HepG2 (cell line): ENCODE measurements around the gene VPS9D1. TPM values are rescaled to one million over a fixed set of nuclear protein-coding genes. Genes with fewer than 3 reads are reported as not detected.
A peak's percentile ranks its signal among the peaks of the same experiment; 100 is the strongest.

Source experiments
- HIVEP1 ChIP-seq: sonication (generic); formaldehyde crosslinking; IDR thresholded peaks from 2 replicates; pipeline ENCODE4 v1.4.0; 2020; ENCODE audit warnings: mild to moderate bottlenecking, missing genetic modification reagents
- IKZF4 ChIP-seq: sonication (generic); formaldehyde crosslinking; IDR thresholded peaks from 2 replicates; pipeline ENCODE4 v1.5.1; 2020; ENCODE audit warnings: borderline replicate concordance, mild to moderate bottlenecking, low read depth, missing genetic modification reagents; ENCODE audit errors: not compliant biosample characterization
- KAT2B ChIP-seq: fragments of 150-350 bp; IDR thresholded peaks from 2 replicates; pipeline ENCODE4 v1.6.1; 2014; ENCODE audit warnings: low read depth, low read length, borderline replicate concordance
- KDM5A ChIP-seq: fragments of 200-600 bp; sonication (generic); IDR thresholded peaks from 2 replicates; pipeline ENCODE4 v1.7.0; 2018; ENCODE audit warnings: antibody characterized with exemption, mild to moderate bottlenecking, low read length, borderline replicate concordance
- MXD4 ChIP-seq: IDR thresholded peaks from 2 replicates; pipeline ENCODE4 v1.6.1; 2016; ENCODE audit warnings: mild to moderate bottlenecking, missing biosample characterization, missing genetic modification reagents
- MXI1 ChIP-seq: IDR thresholded peaks from 3 replicates; pipeline ENCODE4 v1.6.1; 2012; ENCODE audit warnings: low read depth, low read length, inconsistent platforms, borderline replicate concordance
- NR2C2 ChIP-seq: sonication (generic); formaldehyde crosslinking; IDR thresholded peaks from 2 replicates; pipeline ENCODE4 v1.4.0; 2020; ENCODE audit warnings: missing genetic modification reagents, mild to moderate bottlenecking, moderate library complexity, borderline replicate concordance
- TFAP4 ChIP-seq: sonication (generic); IDR thresholded peaks from 2 replicates; pipeline ENCODE4 v1.6.1; 2016; ENCODE audit warnings: low read depth, borderline replicate concordance
- TSC22D2 ChIP-seq: sonication (generic); formaldehyde crosslinking; IDR thresholded peaks from 2 replicates; pipeline ENCODE4 v1.5.1; 2020; ENCODE audit warnings: missing genetic modification reagents, mild to moderate bottlenecking, borderline replicate concordance
- XRCC5 ChIP-seq: fragments of 200-400 bp; formaldehyde crosslinking; optimal IDR thresholded peaks from 2 replicates; pipeline ENCODE3; 2017; ENCODE audit warnings: mild to moderate bottlenecking, low read length
- ZNF207 ChIP-seq: fragments of 450-650 bp; IDR thresholded peaks from 2 replicates; pipeline ENCODE4 v1.6.1; 2016; ENCODE audit warnings: antibody characterized with exemption, borderline replicate concordance
- ZNF274 ChIP-seq: sonication (generic); formaldehyde crosslinking; IDR thresholded peaks from 2 replicates; pipeline ENCODE4 v1.5.1; 2020; ENCODE audit warnings: mild to moderate bottlenecking, missing genetic modification reagents
- ZNF337 ChIP-seq: sonication (generic); formaldehyde crosslinking; IDR thresholded peaks from 2 replicates; pipeline ENCODE4 v1.5.1; 2020; ENCODE audit warnings: missing genetic modification reagents, low read depth, mild to moderate bottlenecking, borderline replicate concordance
- ZNF556 ChIP-seq: sonication (generic); formaldehyde crosslinking; IDR thresholded peaks from 2 replicates; pipeline ENCODE4 v1.4.0; 2020; ENCODE audit warnings: mild to moderate bottlenecking, missing genetic modification reagents, borderline replicate concordance
- ZNF839 ChIP-seq: sonication (generic); formaldehyde crosslinking; IDR thresholded peaks from 2 replicates; pipeline ENCODE4 v1.4.0; 2020; ENCODE audit warnings: missing genetic modification reagents, mild to moderate bottlenecking, borderline replicate concordance
- ZNF850 ChIP-seq: sonication (generic); formaldehyde crosslinking; conservative IDR thresholded peaks from 2 replicates; pipeline ENCODE4 v1.9.0; 2021; ENCODE audit warnings: mild to moderate bottlenecking, missing genetic modification reagents
- polyA plus RNA-seq, 8 experiments: library from polyadenylated mRNA; depleted of rRNA in 3 of 8; stranded (reverse) in 7 of 8; unstranded in 1 of 8; fragments of >200 nt; fragmentation: Illumina TruSeq in 4 of 8; extraction: Trizol in 4 of 8; gene quantifications; 2 replicates each; pipeline versions ENCODE4 v1.2.1 to v1.2.3, GENCODE V29; 2011 to 2016; ENCODE audit warnings: low read depth in 4 of 8, missing spikeins in 1 of 8, mixed read lengths in 1 of 8; ENCODE audit not compliant: insufficient read depth in 1 of 8
- total RNA-seq, 5 experiments: library from RNA; depleted of rRNA; stranded (reverse); fragments of >200 nt; fragmentation: Illumina TruSeq; extraction: Trizol; gene quantifications; 2 replicates each; pipeline ENCODE4 v1.2.3, GENCODE V29; 2016; ENCODE audit warnings: low read depth in 1 of 5
- TF ChIP-seq, protein P1 (sequence below): IDR thresholded peaks from 2 replicates; pipeline ENCODE4 v1.6.1; 2018; ENCODE audit warnings: missing genetic modification reagents, mild to moderate bottlenecking, missing compliant biosample characterization
- TF ChIP-seq, protein P2 (sequence below): sonication (generic); formaldehyde crosslinking; IDR thresholded peaks from 2 replicates; pipeline ENCODE4 v1.4.0; 2020; ENCODE audit warnings: missing genetic modification reagents
- TF ChIP-seq, protein P3 (sequence below): IDR thresholded peaks from 2 replicates; pipeline ENCODE4 v1.6.1; 2012; ENCODE audit warnings: low read length, improper control_type of control experiment

Gene VPS9D1
- total and polyA plus RNA-seq, 2 of the 13 experiments (the other 11 are each of a cell fraction or from before 2014, with no cell fraction given): 10.1 to 13.2 TPM

DNA sequence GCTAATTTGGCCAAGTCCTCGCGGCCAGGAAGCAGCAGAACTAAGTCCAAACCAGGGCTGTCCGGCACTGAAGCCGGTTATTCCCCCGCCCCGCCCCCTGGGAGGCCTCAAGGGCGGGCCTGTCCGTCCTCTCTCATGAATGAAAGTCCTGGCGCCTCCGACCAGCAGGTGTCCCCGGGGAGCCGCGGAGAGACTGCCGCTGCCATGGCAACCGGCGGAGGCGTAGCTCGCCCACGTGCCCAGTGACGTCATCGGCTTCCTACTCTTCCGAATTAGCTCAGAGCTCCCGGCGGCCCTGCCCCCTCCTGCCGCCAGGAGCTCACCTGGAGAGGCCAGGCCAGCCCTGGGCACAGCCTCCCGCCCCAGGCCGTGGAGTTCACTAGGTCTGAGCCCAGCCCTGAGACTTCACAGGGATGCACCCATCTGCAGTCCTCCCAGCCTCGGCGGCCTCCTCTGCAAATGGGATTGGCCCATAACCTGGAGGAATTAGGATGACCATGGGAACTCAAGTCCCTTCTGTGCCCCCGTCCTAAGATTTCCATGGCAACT, 20.5 kb downstream of the VPS9D1 start (continued):
- TF ChIP-seq MXI1 (peak; percentile 99), ZNF274 (no peak), ZNF850 (CRISPR knock-in tag) (no peak), TFAP4 (peak; percentile 68; the same call in 1 of the 2 replicates), ZNF337 (no peak; the same call in 1 of the 2 replicates), MXD4 (CRISPR knock-in tag) (peak; percentile 96), ZNF556 (CRISPR knock-in tag) (peak; percentile 75; the same call in 1 of the 2 replicates), KAT2B (no peak), IKZF4 (CRISPR knock-in tag) (no peak), XRCC5 (peak; percentile 97), NR2C2 (CRISPR knock-in tag) (peak; percentile 14; the same call in 1 of the 2 replicates), ZNF839 (CRISPR knock-in tag) (peak; percentile 40), ZNF207 (no peak), KDM5A (no peak), TSC22D2 (CRISPR knock-in tag) (peak; percentile 92; the same call in 1 of the 2 replicates), HIVEP1 (CRISPR knock-in tag) (peak; percentile 74)
- TF ChIP-seq, protein P1, sequence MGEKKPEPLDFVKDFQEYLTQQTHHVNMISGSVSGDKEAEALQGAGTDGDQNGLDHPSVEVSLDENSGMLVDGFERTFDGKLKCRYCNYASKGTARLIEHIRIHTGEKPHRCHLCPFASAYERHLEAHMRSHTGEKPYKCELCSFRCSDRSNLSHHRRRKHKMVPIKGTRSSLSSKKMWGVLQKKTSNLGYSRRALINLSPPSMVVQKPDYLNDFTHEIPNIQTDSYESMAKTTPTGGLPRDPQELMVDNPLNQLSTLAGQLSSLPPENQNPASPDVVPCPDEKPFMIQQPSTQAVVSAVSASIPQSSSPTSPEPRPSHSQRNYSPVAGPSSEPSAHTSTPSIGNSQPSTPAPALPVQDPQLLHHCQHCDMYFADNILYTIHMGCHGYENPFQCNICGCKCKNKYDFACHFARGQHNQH (CRISPR knock-in tag): peak; percentile 66; the same call in 1 of the 2 replicates
- TF ChIP-seq, protein P2, sequence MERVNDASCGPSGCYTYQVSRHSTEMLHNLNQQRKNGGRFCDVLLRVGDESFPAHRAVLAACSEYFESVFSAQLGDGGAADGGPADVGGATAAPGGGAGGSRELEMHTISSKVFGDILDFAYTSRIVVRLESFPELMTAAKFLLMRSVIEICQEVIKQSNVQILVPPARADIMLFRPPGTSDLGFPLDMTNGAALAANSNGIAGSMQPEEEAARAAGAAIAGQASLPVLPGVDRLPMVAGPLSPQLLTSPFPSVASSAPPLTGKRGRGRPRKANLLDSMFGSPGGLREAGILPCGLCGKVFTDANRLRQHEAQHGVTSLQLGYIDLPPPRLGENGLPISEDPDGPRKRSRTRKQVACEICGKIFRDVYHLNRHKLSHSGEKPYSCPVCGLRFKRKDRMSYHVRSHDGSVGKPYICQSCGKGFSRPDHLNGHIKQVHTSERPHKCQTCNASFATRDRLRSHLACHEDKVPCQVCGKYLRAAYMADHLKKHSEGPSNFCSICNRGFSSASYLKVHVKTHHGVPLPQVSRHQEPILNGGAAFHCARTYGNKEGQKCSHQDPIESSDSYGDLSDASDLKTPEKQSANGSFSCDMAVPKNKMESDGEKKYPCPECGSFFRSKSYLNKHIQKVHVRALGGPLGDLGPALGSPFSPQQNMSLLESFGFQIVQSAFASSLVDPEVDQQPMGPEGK (CRISPR knock-in tag): peak; percentile 57; the same call in 1 of the 2 replicates
- TF ChIP-seq, protein P3, sequence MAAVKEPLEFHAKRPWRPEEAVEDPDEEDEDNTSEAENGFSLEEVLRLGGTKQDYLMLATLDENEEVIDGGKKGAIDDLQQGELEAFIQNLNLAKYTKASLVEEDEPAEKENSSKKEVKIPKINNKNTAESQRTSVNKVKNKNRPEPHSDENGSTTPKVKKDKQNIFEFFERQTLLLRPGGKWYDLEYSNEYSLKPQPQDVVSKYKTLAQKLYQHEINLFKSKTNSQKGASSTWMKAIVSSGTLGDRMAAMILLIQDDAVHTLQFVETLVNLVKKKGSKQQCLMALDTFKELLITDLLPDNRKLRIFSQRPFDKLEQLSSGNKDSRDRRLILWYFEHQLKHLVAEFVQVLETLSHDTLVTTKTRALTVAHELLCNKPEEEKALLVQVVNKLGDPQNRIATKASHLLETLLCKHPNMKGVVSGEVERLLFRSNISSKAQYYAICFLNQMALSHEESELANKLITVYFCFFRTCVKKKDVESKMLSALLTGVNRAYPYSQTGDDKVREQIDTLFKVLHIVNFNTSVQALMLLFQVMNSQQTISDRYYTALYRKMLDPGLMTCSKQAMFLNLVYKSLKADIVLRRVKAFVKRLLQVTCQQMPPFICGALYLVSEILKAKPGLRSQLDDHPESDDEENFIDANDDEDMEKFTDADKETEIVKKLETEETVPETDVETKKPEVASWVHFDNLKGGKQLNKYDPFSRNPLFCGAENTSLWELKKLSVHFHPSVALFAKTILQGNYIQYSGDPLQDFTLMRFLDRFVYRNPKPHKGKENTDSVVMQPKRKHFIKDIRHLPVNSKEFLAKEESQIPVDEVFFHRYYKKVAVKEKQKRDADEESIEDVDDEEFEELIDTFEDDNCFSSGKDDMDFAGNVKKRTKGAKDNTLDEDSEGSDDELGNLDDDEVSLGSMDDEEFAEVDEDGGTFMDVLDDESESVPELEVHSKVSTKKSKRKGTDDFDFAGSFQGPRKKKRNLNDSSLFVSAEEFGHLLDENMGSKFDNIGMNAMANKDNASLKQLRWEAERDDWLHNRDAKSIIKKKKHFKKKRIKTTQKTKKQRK: no peak
